CD14-positive monocyte (primary cell): ENCODE measurements around the gene PIK3C2B. TPM values are rescaled to one million over a fixed set of nuclear protein-coding genes. Genes with fewer than 3 reads are reported as not detected.

Experiments
- DNase-seq, 3 donors: peaks; one replicate each; pipeline ENCODE4 v3.0.0-alpha.2; 2011 to 2022
- H2AFZ ChIP-seq: 2 replicates; pipeline ENCODE4 v1.6.0; 2012; ENCODE audit warnings: mild to moderate bottlenecking, low read depth, low read length, inconsistent platforms; ENCODE audit not compliant: insufficient read depth, poor library complexity, severe bottlenecking
- H3K27ac ChIP-seq, 2 donors: 1 replicate in 1 of 2; 2 replicates in 1 of 2; pipeline ENCODE4 v1.5.1; 2012 to 2013; ENCODE audit warnings: low read length in 2 of 2, control low read depth in 1 of 2, inconsistent platforms in 1 of 2, low read depth in 1 of 2, mild to moderate bottlenecking in 1 of 2
- H3K27me3 ChIP-seq, 2 donors: one replicate each; pipeline versions ENCODE4 v1.6.0 to v1.6.1; 2011 to 2013; ENCODE audit warnings: low read length in 2 of 2; ENCODE audit not compliant: control insufficient read depth in 2 of 2, insufficient read depth in 2 of 2
- H3K36me3 ChIP-seq, 2 donors: replicated peaks in 1 of 2; 1 replicate in 1 of 2; 2 replicates in 1 of 2; pipeline versions ENCODE4 v1.5.1 to v1.6.1; 2012 to 2013; ENCODE audit warnings: low read length in 2 of 2, control low read depth in 1 of 2, inconsistent platforms in 1 of 2, mild to moderate bottlenecking in 1 of 2; ENCODE audit not compliant: insufficient read depth in 2 of 2, control insufficient read depth in 1 of 2
- H3K4me1 ChIP-seq, 2 donors: 1 replicate in 1 of 2; 2 replicates in 1 of 2; pipeline versions ENCODE4 v1.5.1 to v1.6.1; 2012 to 2013; ENCODE audit warnings: low read length in 2 of 2, control low read depth in 1 of 2, inconsistent platforms in 1 of 2, mild to moderate bottlenecking in 1 of 2, moderate library complexity in 1 of 2; ENCODE audit not compliant: insufficient read depth in 2 of 2, control insufficient read depth in 1 of 2
- H3K4me2 ChIP-seq: replicated peaks from 2 replicates; pipeline ENCODE3; 2012; ENCODE audit warnings: low read length, moderate library complexity, mild to moderate bottlenecking; ENCODE audit not compliant: poor library complexity, severe bottlenecking; ENCODE audit errors: extremely low read depth
- H3K4me3 ChIP-seq, 3 experiments: fragments of 200-600 bp in 1 of 3; sonication (generic) in 1 of 3; replicated peaks in 1 of 3; 1 replicate in 2 of 3; 2 replicates in 1 of 3; pipeline ENCODE4 v1.5.1; 2011 to 2013; ENCODE audit warnings: low read length in 3 of 3, mild to moderate bottlenecking in 3 of 3, control low read depth in 2 of 3, low read depth in 2 of 3, inconsistent platforms in 1 of 3, moderate library complexity in 1 of 3
- H3K79me2 ChIP-seq: 2 replicates; pipeline ENCODE4 v1.6.0; 2012; ENCODE audit warnings: mild to moderate bottlenecking, control low read depth, inconsistent platforms, low read length, moderate library complexity; ENCODE audit not compliant: insufficient read depth
- H3K9ac ChIP-seq: 2 replicates; pipeline ENCODE4 v1.6.0; 2017; ENCODE audit warnings: low read length, mild to moderate bottlenecking; ENCODE audit not compliant: insufficient read depth, poor library complexity, severe bottlenecking
- H3K9me3 ChIP-seq, 2 donors: replicated peaks in 1 of 2; 1 replicate in 1 of 2; 2 replicates in 1 of 2; pipeline versions ENCODE4 v1.5.1 to v1.6.1; 2012 to 2013; ENCODE audit warnings: low read length in 2 of 2, control low read depth in 1 of 2; ENCODE audit not compliant: control insufficient read depth in 1 of 2, insufficient read depth in 1 of 2
- H4K20me1 ChIP-seq: 2 replicates; pipeline ENCODE4 v1.6.0; 2012; ENCODE audit warnings: mild to moderate bottlenecking, low read length, control low read depth, moderate library complexity; ENCODE audit not compliant: insufficient read depth
- H3K27ac Mint-ChIP-seq, 7 donors: one replicate each; pipeline ENCODE4 v1.8.0; 2020; ENCODE audit warnings: mild to moderate bottlenecking in 7 of 7, mixed read lengths in 7 of 7, moderate library complexity in 6 of 7, inconsistent platforms in 2 of 7
- H3K27me3 Mint-ChIP-seq, 3 donors: one replicate each; pipeline ENCODE4 v1.8.0; 2021 to 2022; ENCODE audit warnings: low read depth in 3 of 3, mild to moderate bottlenecking in 3 of 3, mixed read lengths in 3 of 3, moderate library complexity in 3 of 3, inconsistent platforms in 1 of 3
- H3K36me3 Mint-ChIP-seq, 2 donors: one replicate each; pipeline ENCODE4 v1.8.0; 2020; ENCODE audit warnings: mixed read lengths in 2 of 2, inconsistent platforms in 1 of 2, mild to moderate bottlenecking in 1 of 2
- H3K4me1 Mint-ChIP-seq: one replicate; pipeline ENCODE4 v1.8.0; 2020; ENCODE audit warnings: mild to moderate bottlenecking, mixed read lengths
- H3K4me3 Mint-ChIP-seq, 2 donors: one replicate each; pipeline ENCODE4 v1.8.0; 2020; ENCODE audit warnings: mild to moderate bottlenecking in 2 of 2, mixed read lengths in 2 of 2, moderate library complexity in 1 of 2
- H3K9me3 Mint-ChIP-seq, 7 donors: one replicate each; pipeline ENCODE4 v1.8.0; 2020 to 2022; ENCODE audit warnings: mixed read lengths in 7 of 7, mild to moderate bottlenecking in 6 of 7, moderate library complexity in 6 of 7, inconsistent platforms in 2 of 7
- CTCF ChIP-seq: fragments of 200-600 bp; IDR thresholded peaks from one replicate; pipeline ENCODE4 v1.8.0; 2022; ENCODE audit warnings: antibody characterized with exemption, mild to moderate bottlenecking
- WGBS: methylation state at CpG from one replicate; pipeline ENCODE4 v1.1.5; 2013; ENCODE audit warnings: missing lambda C conversion rate; ENCODE audit not compliant: insufficient coverage; 5-methylcytosine and 5-hydroxymethylcytosine counted together
- intact Hi-C, 2 donors: fragments of 100-400 bp; cut with micrococcal nuclease; formaldehyde crosslinking; loops; one replicate each; pipeline versions ENCODE4 v1.15.0 to v1.15.1; 2023
- polyA plus RNA-seq, 3 donors: library from polyadenylated mRNA; depleted of rRNA in 1 of 3; unstranded in 2 of 3; stranded (reverse) in 1 of 3; fragments of 300-500 nt in 2 of 3; fragments of >200 nt in 1 of 3; fragmentation: Illumina TruSeq in 2 of 3; gene quantifications; 1 replicate in 2 of 3; 2 replicates in 1 of 3; pipeline ENCODE4 v1.2.3, GENCODE V29; 2012 to 2021

PIK3C2B gene
- polyA plus RNA-seq, 3 donors: 0.04 to 1.4 TPM; not detected in 1

- Mint-ChIP-seq H3K27me3 (peaks cover 0 to 5% (median 5%) of the 10 kb centered on the region in 3 donors), H3K36me3 (peaks cover 17 to 20% of the 10 kb centered on the region in 2 donors), H3K27ac (no peak overlapping the region), H3K4me3 (no peak overlapping the region), H3K4me1 (peaks cover 35% of the 10 kb centered on the region), H3K9me3 (no peaks in the 10 kb centered on the region)
- no peaks in the 10 kb centered on the region for H4K20me1 ChIP-seq
- no peak overlapping the region for H3K9ac ChIP-seq
- no peak overlapping the region for H3K27ac ChIP-seq
- intact Hi-C loops: no loop called here
- H3K4me3 ChIP-seq: no peak overlapping the region
- H3K9me3 ChIP-seq: no peaks in the 10 kb centered on the region
- no peak for DNase-seq
- TF ChIP-seq CTCF: no peak
- no peaks in the 10 kb centered on the region for H3K27me3 ChIP-seq
- H3K79me2 ChIP-seq: no peaks in the 10 kb centered on the region
- no CpG with 5 or more reads among the region's 1 CpG for WGBS
- H3K4me1 ChIP-seq: peaks cover 24 to 25% of the 10 kb centered on the region in 2 donors
- H3K4me2 ChIP-seq: no peak overlapping the region
- H2AFZ ChIP-seq: no peak overlapping the region
- peaks cover 0 to under 1% of the 10 kb centered on the region in 2 donors for H3K36me3 ChIP-seq
Observed at GRCh38 chr1:204464701-204465100, 29.9 kb downstream of the PIK3C2B start.

GRCh38 chr1:204464187-204464631 is 30.4 kb downstream of the PIK3C2B start:
- H3K4me1 ChIP-seq: peaks cover 24 to 25% of the 10 kb centered on the region in 2 donors
- Mint-ChIP-seq H3K36me3 (peaks cover 21% of the 10 kb centered on the region in 2 donors), H3K4me1 (peaks cover 35% of the 10 kb centered on the region), H3K27ac (peak overlapping the region in 1 of 7 donors; percentile 1), H3K4me3 (no peak overlapping the region), H3K27me3 (peaks cover 0 to 5% (median 5%) of the 10 kb centered on the region in 3 donors), H3K9me3 (no peaks in the 10 kb centered on the region)
- WGBS: 50% methylated on average over 2 of the region's 3 CpGs
- peaks cover 0 to 3% of the 10 kb centered on the region in 2 donors for H3K36me3 ChIP-seq
- no peak overlapping the region for H3K27ac ChIP-seq
- intact Hi-C loops: no loop called here
- H2AFZ ChIP-seq: no peak overlapping the region
- H3K4me2 ChIP-seq: no peak overlapping the region
- DNase-seq: no peak
- H3K27me3 ChIP-seq: no peaks in the 10 kb centered on the region
- no peaks in the 10 kb centered on the region for H4K20me1 ChIP-seq
- H3K9ac ChIP-seq: no peak overlapping the region
- TF ChIP-seq CTCF: no peak
- no peaks in the 10 kb centered on the region for H3K9me3 ChIP-seq
- no peak overlapping the region for H3K4me3 ChIP-seq
- no peaks in the 10 kb centered on the region for H3K79me2 ChIP-seq
